HCT116 (cell line): ENCODE results near the gene PLEKHA5. TPM values are rescaled to one million over a fixed set of nuclear protein-coding genes. Genes with fewer than 3 reads are reported as not detected.
"Not testable (repeated sequence)": the region's sequence is repeated elsewhere in the genome, so short reads cannot be mapped to it uniquely, and the experiment has no call there.

Source experiments
- ATAC-seq: fragments of 200-7000 bp; cut with Tn5 transposase; 2 replicates; pipeline ENCODE4 v1.9.1; 2020; ENCODE audit warnings: mild to moderate bottlenecking, moderate library complexity
- BruUV-seq: library from RNA; stranded (reverse); fragments of 400-500 nt; replicated peaks from 2 replicates; lab custom pipeline; 2021; lab: Mats Ljungman, UMichigan
- CTCF ChIA-PET: fragments of 300-600 bp; sonication (Branson Sonifier 250); formaldehyde crosslinking; loops from one replicate; lab custom pipeline; 2021; ENCODE audit warnings: antibody characterized with exemption; lab: Charles Lee
- POLR2A ChIA-PET: fragments of 300-600, 350-600 bp; sonication (Branson Sonifier 250); formaldehyde crosslinking; loops from one replicate; lab custom pipeline; 2021; ENCODE audit warnings: antibody characterized with exemption; lab: Charles Lee
- RAD21 ChIA-PET, 2 experiments: fragments of 300-600 bp; sonication (Branson Sonifier 250); formaldehyde crosslinking; loops; one replicate each; lab custom pipeline; 2023; ENCODE audit warnings: low total read pairs in 2 of 2; ENCODE audit not compliant: uncharacterized antibody in 2 of 2, unreplicated experiment in 2 of 2, low non-redundant PET in 1 of 2; lab: Charles Lee
- DNase-seq: peaks from one replicate; pipeline ENCODE4 v3.0.0-alpha.2; 2010; ENCODE audit warnings: low read depth, low spot score
- H2AFZ ChIP-seq: fragments of 200-600 bp; shearing (Covaris generic), sonication (generic); 2 replicates; pipeline ENCODE4 v1.6.1; 2017; ENCODE audit warnings: low read depth, mixed run types, mixed read lengths, antibody characterized with exemption, low read length; ENCODE audit not compliant: poor library complexity, severe bottlenecking
- H3K27ac ChIP-seq: 2 replicates; pipeline ENCODE4 v1.5.1; 2012; ENCODE audit warnings: low read depth, low read length
- H3K27me3 ChIP-seq: fragments of 200-600 bp; sonication (generic); 2 replicates; pipeline ENCODE4 v1.6.1; 2016; ENCODE audit warnings: mixed run types, low read length, mixed read lengths; ENCODE audit not compliant: insufficient read depth
- H3K36me3 ChIP-seq, 2 experiments: fragments of 200-500 bp in 1 of 2; fragments of 200-600 bp in 1 of 2; sonication (Bioruptor generic) in 1 of 2; sonication (generic) in 1 of 2; 2 replicates each; pipeline versions ENCODE4 v1.5.1 to v1.6.1; 2014 to 2016; ENCODE audit warnings: low read length in 2 of 2, inconsistent platforms in 1 of 2, mixed read lengths in 1 of 2, mixed run types in 1 of 2; ENCODE audit not compliant: insufficient read depth in 2 of 2, control insufficient read depth in 1 of 2
- H3K4me1 ChIP-seq, 2 experiments: fragments of 200-600 bp in 1 of 2; sonication (generic) in 1 of 2; 2 replicates each; pipeline versions ENCODE4 v1.5.1 to v1.6.1; 2012 to 2017; ENCODE audit warnings: low read length in 2 of 2, inconsistent platforms in 1 of 2, mild to moderate bottlenecking in 1 of 2, mixed read lengths in 1 of 2, mixed run types in 1 of 2, moderate library complexity in 1 of 2; ENCODE audit not compliant: insufficient read depth in 2 of 2, control insufficient read depth in 1 of 2
- H3K4me2 ChIP-seq: fragments of 200-600 bp; sonication (generic); 2 replicates; pipeline ENCODE4 v1.6.1; 2017; ENCODE audit warnings: mixed run types, low read length, mixed read lengths
- H3K4me3 ChIP-seq, 2 experiments: fragments of 200-600 bp in 1 of 2; sonication (generic) in 1 of 2; replicated peaks in 1 of 2; 2 replicates each; pipeline ENCODE4 v1.5.1; 2011 to 2016; ENCODE audit warnings: low read length in 2 of 2, control low read depth in 1 of 2, low read depth in 1 of 2, mild to moderate bottlenecking in 1 of 2, mixed read lengths in 1 of 2, mixed run types in 1 of 2
- H3K79me2 ChIP-seq: fragments of 200-600 bp; sonication (generic); 2 replicates; pipeline ENCODE4 v1.6.1; 2017; ENCODE audit warnings: mild to moderate bottlenecking, mixed run types, low read length, moderate library complexity, mixed read lengths; ENCODE audit not compliant: insufficient read depth
- H3K9ac ChIP-seq: fragments of 200-600 bp; sonication (generic); 2 replicates; pipeline ENCODE4 v1.6.1; 2016; ENCODE audit warnings: low read length, mixed read lengths
- H3K9me2 ChIP-seq: fragments of 200-600 bp; sonication (generic), shearing (Covaris generic); 2 replicates; pipeline ENCODE4 v1.6.1; 2017; ENCODE audit warnings: mixed run types, mild to moderate bottlenecking, moderate library complexity; ENCODE audit not compliant: insufficient read depth
- H3K9me3 ChIP-seq, 2 experiments: fragments of 200-500 bp in 1 of 2; fragments of 200-600 bp in 1 of 2; sonication (Bioruptor generic) in 1 of 2; sonication (generic) in 1 of 2; 2 replicates each; pipeline ENCODE4 v1.6.1; 2014 to 2017; ENCODE audit warnings: low read length in 2 of 2, mixed read lengths in 2 of 2, inconsistent platforms in 1 of 2, low read depth in 1 of 2, mild to moderate bottlenecking in 1 of 2, mixed run types in 1 of 2, moderate library complexity in 1 of 2; ENCODE audit not compliant: control insufficient read depth in 1 of 2, insufficient read depth in 1 of 2
- H4K20me1 ChIP-seq: fragments of 200-600 bp; sonication (generic), shearing (Covaris generic); 2 replicates; pipeline ENCODE4 v1.6.1; 2017; ENCODE audit warnings: mixed run types, mild to moderate bottlenecking, moderate library complexity; ENCODE audit not compliant: insufficient read depth
- ATF3 ChIP-seq: IDR thresholded peaks from 2 replicates; pipeline ENCODE4 v1.6.1; 2012
- CBX3 ChIP-seq: IDR thresholded peaks from 2 replicates; pipeline ENCODE4 v1.6.1; 2012; ENCODE audit warnings: low read depth
- CEBPB ChIP-seq: IDR thresholded peaks from 2 replicates; pipeline ENCODE4 v1.6.1; 2012; ENCODE audit warnings: low read depth
- CTCF ChIP-seq, 3 experiments: fragments of 200-600 bp in 1 of 3; sonication (generic) in 1 of 3; IDR thresholded peaks in 2 of 3; conservative IDR thresholded peaks in 1 of 3; 2 replicates each; pipeline ENCODE4 v1.5.1; 2012 to 2017; ENCODE audit warnings: low read depth in 2 of 3, low read length in 2 of 3, antibody characterized with exemption in 1 of 3, borderline replicate concordance in 1 of 3, control low read depth in 1 of 3, mild to moderate bottlenecking in 1 of 3, mixed read lengths in 1 of 3, mixed run types in 1 of 3, moderate library complexity in 1 of 3; ENCODE audit not compliant: insufficient read depth in 1 of 3
- ELF1 ChIP-seq: IDR thresholded peaks from 2 replicates; pipeline ENCODE4 v1.6.1; 2012; ENCODE audit warnings: low read depth, borderline replicate concordance
- FOSL1 ChIP-seq: IDR thresholded peaks from 2 replicates; pipeline ENCODE4 v1.6.1; 2012; ENCODE audit warnings: low read depth
- JUND ChIP-seq: IDR thresholded peaks from 2 replicates; pipeline ENCODE4 v1.6.1; 2012
- MAX ChIP-seq: IDR thresholded peaks from 2 replicates; pipeline ENCODE4 v1.6.1; 2012
- POLR2AphosphoS5 ChIP-seq: IDR thresholded peaks from 2 replicates; pipeline ENCODE4 v1.6.1; 2011; ENCODE audit warnings: mild to moderate bottlenecking, low read depth, low read length, moderate library complexity
- RAD21 ChIP-seq: IDR thresholded peaks from 2 replicates; pipeline ENCODE4 v1.6.1; 2012; ENCODE audit warnings: low read depth, mild to moderate bottlenecking
- ZFX ChIP-seq: fragments of 450-650 bp; IDR thresholded peaks from 2 replicates; pipeline ENCODE4 v1.6.1; 2017
- ZNF274 ChIP-seq: fragments of 200-500 bp; sonication (Bioruptor generic); IDR thresholded peaks from 2 replicates; pipeline ENCODE4 v1.6.1; 2014; ENCODE audit warnings: mild to moderate bottlenecking, low read depth, low read length, inconsistent platforms
- intact Hi-C: fragments of 100-400 bp; cut with micrococcal nuclease; formaldehyde crosslinking; loops from 2 replicates; pipeline ENCODE4 v1.10.0; 2022
- total RNA-seq: library from RNA; stranded (reverse); gene quantifications from one replicate; pipeline ENCODE4 v1.2.1, GENCODE V29; 2021; ENCODE audit not compliant: unreplicated experiment

PLEKHA5 gene
- total RNA-seq, 1 experiment from 2014 or later = 18.9 TPM

GRCh38 chr12:19170286-19170685 is 40.8 kb downstream of the PLEKHA5 start:
- H3K9me2 ChIP-seq, H3K27me3 ChIP-seq, CTCF ChIA-PET, BruUV-seq, H3K36me3 ChIP-seq, H3K4me1 ChIP-seq, H4K20me1 ChIP-seq, intact Hi-C loops, H3K9me3 ChIP-seq, DNase-seq, H3K4me2 ChIP-seq, RAD21 ChIA-PET: not testable (repeated sequence)
- peaks cover 50% of the 10 kb centered on the region for H3K79me2 ChIP-seq
- TF ChIP-seq RAD21 = 0 out of 2 replicates have a peak, but pooled peaks have one; percentile 3
- peak in 1 of 3 experiments; percentile 6; a peak in 1 of 6 replicates for TF ChIP-seq CTCF (IDR thresholded peaks at IDR 0.05 in 2 of 3, conservative IDR thresholded peaks at IDR 0.05 in 1 of 3; ENCODE audit: borderline replicate concordance in 1 of 3, insufficient read depth in 1 of 3, low read depth in 2 of 3, low read length in 2 of 3)
- TF ChIP-seq, all 23 proteins: peak for 2; not testable (repeated sequence) for 21
- ATAC-seq, H3K4me3 ChIP-seq, POLR2A ChIA-PET, H2AFZ ChIP-seq, H3K9ac ChIP-seq, H3K27ac ChIP-seq: not testable (repeated sequence)

GRCh38 chr12:19171731-19172130 is 42.2 kb downstream of the PLEKHA5 start:
- no TSS peak for BruUV-seq
- DNase-seq (no peak), ATAC-seq (no peak)
- Histone ChIP-seq H3K4me1 (no peaks in the 10 kb centered on the region), H3K9me2 (no peaks in the 10 kb centered on the region), H3K79me2 (peaks cover 47% of the 10 kb centered on the region), H3K27me3 (no peaks in the 10 kb centered on the region), H3K9ac (no peak overlapping the region), H2AFZ (no peak overlapping the region), H3K4me3 (no peak overlapping the region), H3K36me3 (no peaks in the 10 kb centered on the region), H3K4me2 (no peak overlapping the region), H3K27ac (no peak overlapping the region), H4K20me1 (no peaks in the 10 kb centered on the region), H3K9me3 (no peaks in the 10 kb centered on the region)
- TF ChIP-seq ZFX (no peak), MAX (no peak), CTCF (IDR thresholded peaks at IDR 0.05 in 2 of 3, conservative IDR thresholded peaks at IDR 0.05 in 1 of 3; ENCODE audit: borderline replicate concordance in 1 of 3, insufficient read depth in 1 of 3, low read depth in 2 of 3, low read length in 2 of 3) (no peak), CBX3 (no peak), POLR2AphosphoS5 (no peak), ELF1 (no peak), ATF3 (no peak), CEBPB (no peak), ZNF274 (no peak), JUND (no peak), FOSL1 (no peak)
- ChIA-PET POLR2A (no interaction called here), RAD21 (no interaction called here), CTCF (no interaction called here)
- intact Hi-C loops = no loop called here
